GM19438 (cell line): Measurements from ENCODE around the gene PIK3CB.

Experiments
- ATAC-seq: cut with Tn5 transposase; IDR thresholded peaks from one replicate; pipeline ENCODE4 v1.9.1; 2021; ENCODE audit warnings: low read depth; ENCODE audit not compliant: unreplicated experiment

The PIK3CB gene

GRCh38 chr3:138834596-138835396 lies at the start of gene PIK3CB:
TSS of gene PIK3CB (minus strand) at chr3:138834928. CDS start at chr3:138759343, 75,585 bp downstream.
- ATAC-seq: peak; percentile 86

GRCh38 chr3:138881233-138881632 lies 46.5 kb upstream of the PIK3CB start:
- no peak for ATAC-seq

DNA sequence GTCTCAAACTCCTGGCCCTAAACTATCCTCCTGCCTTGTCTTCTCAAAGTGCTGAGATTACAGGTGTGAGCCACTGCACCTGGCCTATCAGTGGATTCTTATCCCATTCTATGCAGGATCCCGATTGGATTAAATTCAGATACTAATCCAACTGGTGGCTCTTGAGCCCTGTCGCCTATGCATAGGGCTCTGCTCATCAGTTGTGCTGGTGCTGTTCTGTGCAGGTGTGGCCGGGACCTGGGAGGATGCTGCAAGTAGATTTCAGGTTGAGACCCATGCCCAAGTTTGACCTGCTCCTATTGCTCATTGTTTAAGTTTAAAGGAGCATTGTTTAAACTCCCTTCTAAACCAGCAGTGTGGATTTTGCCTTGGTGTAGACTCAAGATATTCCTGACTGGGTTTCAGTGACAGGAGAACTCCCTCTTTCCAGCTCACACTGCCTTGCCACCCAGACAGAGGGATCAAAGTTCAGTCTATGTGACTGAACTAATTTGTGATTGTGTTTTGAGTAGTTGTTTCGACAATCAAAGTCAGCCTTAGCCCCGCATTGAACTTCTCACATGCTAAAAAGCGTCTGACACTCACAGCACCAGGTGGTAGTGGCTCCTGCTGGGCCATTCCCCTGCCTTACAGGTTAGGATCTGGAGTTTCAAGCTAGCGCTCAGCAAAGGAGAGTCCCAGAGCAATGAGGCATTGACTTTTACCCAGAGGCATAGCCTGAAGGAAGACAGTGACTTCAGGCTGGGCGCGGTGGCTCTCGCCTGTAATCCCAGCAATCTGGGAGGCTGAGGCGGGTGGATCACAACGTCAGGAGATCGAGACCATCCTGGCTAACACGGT lies 45.0 kb upstream of the PIK3CB start:
- no peak for ATAC-seq

DNA sequence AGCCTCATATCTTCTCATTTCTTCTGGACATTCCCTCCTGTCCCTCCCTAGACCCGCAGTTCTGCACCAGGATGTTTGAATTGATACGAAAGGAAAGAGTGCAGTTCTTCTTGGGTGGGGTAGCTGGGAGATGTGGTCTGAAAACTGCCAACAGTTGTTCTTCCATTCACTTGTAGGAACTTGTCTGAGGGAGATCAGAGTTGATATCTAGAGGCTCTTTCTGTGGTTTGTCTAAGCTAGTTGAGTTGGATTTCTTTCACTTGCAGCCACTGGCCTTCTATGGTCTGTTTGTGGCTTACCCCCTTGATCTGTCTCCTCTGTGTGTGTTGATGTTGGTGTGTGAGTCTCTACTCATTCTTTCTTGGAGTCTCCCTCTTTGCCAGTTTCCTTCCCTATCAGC lies 42.5 kb upstream of the PIK3CB start:
- ATAC-seq: no peak

DNA sequence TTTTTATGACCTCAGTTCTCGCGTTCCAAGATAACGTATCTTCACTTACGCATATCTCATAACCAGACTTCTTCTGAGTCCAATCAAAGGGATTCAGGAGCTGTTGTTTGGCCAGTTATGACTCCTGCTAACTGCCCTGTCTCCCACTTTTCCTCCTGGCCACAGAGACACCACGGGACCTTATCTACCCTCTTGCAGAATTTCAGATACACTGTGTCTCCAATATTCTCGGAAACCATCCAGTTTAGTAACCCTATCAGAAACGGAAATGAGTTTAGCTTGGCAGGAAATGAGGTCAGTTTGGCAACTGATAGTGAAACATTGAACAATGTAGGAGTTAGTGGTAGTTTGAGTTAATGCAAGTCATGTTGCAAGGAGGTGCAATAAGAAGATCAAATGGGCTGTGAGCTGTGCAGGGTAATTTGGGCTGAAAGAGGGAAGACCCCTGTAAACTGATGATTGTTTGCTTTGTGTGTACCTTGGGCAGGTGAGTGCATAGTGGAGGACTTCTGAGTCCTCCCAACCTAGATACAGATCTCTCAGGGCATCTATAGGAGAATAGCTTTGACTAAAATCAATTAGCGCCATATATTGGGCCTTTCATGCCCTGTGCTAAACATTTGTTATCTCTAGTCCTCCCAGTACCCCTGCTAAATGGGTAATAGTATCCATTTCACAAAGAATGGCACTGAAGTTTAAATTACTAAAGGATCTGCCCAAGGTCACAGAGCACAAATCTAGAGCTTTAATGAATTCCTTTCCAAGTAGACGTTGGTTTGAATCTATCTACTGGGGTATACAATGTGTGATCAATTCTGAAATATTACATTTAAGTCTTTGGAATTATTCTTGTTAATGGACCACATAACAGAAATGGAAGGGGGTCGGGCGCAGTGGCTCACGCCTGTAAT lies 41.3 kb upstream of the PIK3CB start:
- ATAC-seq: no peak

- ATAC-seq: no peak
Measured at GRCh38 chr3:138875096-138875753, 40.5 kb upstream of the PIK3CB start.

DNA sequence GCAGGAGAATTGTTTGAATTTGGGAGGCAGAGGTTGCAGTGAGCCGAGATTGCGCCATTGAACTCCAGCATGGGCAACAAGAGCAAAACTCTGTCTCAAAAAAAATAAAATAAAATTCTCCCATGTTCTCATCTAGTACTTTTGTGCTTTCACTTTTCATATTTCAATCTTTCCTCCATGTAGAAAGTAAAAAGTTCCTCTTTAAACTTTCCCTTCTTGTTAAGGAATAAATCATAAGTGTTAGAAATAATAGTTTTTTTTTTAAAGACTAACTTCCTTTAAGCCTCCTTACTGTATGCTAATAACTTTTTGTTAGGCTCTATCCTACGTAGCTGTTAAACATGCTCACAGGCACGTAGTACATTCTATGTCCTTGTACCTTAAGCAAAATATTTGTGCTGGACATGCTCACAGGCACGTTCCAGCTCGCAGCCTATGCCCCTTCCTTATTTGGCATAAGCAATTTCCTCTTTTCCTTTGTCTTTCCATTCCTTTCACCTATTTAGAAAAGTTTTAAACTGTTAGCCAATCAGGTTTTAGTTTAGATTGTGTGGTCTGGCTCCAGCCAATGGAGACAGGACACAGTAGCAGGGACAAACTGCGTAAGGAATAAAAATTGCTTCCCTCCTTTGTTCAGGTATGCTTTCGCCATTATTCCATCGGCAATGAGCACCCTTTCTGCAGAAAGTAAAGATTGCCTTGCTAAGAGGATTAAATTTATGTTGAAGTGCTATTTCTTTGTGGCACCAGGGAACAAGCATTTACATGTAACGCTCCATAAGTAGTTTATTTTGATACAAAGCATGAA lies 38.9 kb upstream of the PIK3CB start:
- ATAC-seq: no peak

GRCh38 chr3:138872632-138873031 lies 37.9 kb upstream of the PIK3CB start:
- no peak for ATAC-seq

DNA sequence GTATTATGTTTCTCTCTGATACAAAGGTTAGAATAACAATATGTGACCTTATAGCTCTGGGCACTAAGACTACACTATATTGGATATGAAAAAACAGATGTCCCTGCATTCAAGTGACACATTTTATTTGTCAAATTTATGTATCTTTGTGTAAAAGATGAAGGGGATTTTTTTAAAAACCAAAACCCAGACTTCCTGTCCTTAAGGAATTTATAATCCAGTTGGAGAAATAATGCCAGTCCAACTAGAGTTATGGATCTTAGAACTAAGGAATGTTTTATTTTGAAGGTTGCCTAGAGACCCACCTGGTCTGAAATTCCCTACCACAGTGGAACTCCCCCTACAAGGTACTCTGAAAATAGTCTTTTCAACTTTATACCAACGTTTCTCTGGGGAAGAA lies 33.3 kb upstream of the PIK3CB start:
- no peak for ATAC-seq

DNA sequence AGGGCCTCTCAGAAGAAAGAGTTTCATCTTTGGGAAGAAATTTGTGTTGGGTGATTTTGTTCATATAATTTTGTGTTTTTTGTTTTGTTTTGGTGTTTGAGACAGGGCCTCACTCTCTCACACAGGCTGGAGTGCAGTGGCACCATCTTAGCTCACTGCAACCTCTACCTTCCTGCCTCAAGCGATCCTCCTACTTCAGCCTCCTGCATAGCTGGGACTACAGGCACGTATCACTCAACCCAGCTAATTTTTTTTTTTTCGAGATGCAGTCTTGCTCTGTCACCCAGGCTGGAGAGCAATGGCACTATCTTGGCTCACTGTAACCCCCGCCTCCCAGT lies 29.0 kb upstream of the PIK3CB start:
- ATAC-seq: no peak

GRCh38 chr3:138862924-138863775 lies 28.4 kb upstream of the PIK3CB start:
- no peak for ATAC-seq

- ATAC-seq: no peak
Measured at GRCh38 chr3:138862531-138862923, 27.8 kb upstream of the PIK3CB start.

DNA sequence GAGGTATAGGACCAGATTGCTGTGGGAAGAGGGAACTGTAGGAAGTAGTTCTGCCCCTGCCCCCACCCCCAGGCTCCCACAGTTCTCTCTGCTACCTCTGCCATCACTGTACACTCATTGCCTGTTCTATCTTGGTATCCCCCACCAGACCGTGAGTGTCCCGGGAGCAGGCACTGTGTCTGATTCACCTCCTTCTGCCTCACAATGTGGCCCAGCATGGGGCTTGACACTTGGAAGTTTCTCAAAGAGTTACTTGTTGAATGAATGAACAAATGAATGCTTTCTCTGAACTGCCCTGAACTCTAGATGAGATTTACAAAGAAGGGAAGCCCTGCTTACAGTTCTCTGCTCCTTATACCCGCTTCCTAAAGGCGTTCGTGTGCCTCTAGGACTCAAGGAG lies 27.1 kb upstream of the PIK3CB start:
- ATAC-seq: no peak

DNA sequence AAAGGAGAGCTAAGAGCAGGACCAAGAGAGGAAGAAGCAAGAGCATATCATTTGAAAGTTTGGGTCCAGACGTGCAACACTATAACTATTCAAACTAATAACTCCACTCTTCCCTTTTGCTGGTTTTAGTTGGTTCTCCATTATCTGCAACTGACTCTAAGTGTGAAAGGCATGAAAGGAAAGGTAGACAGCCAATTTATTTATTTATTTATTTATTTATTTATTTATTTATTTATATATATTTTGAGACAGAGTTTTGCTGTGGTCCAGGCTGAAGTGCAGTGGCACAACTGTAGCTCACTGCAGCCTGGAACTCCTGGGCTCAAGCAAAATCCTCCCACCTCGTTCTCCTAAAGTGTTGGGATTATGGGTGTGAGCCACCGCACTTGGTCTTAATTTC lies 22.1 kb upstream of the PIK3CB start:
- ATAC-seq: no peak

DNA sequence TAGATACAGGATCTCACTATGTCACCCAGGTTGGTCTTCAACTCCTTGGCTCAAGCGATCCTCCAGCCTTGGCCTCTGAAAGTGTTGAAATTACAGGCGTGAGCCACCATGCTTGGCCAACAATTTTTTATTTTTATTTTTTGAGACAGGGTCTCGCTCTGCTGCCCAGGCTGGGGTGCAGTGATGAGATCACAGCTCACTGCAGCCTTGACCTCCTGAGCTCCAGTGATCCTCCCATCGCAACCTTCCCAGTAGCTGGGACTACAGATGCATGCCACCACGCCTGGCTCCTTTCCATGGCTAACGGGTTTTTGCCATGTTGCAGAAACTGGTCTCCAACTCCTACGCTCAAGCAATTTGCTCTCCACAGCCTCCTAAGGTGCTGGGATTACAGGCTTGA lies 20.2 kb upstream of the PIK3CB start:
- ATAC-seq: no peak

- ATAC-seq: no peak
Measured at GRCh38 chr3:138854204-138854603, 19.5 kb upstream of the PIK3CB start.

DNA sequence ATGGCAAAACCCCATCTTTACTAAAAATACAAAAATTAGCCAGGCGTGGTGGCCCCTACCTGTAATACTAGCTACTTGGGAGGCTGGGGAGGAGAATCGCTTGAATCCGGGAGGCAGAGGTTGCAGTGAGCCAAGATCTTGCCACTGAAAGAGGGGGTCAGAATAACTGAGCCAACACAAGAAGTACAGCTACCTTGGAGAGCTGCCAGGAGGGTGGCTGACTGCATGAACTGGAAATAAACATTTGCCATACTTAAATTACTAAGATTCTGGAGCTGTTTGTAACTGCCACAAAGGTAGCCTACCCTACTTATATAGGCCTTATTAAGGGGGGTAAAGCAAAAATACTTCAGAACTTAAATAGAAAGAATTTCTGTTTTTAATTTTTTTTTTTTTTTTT lies 15.4 kb upstream of the PIK3CB start:
- no peak for ATAC-seq

GRCh38 chr3:138849222-138849940 lies 14.7 kb upstream of the PIK3CB start:
- ATAC-seq: no peak
